ENCODE results near the gene ERFE. TPM values are rescaled to one million over a fixed set of nuclear protein-coding genes. Genes with fewer than 3 reads are reported as not detected.

Gene ERFE
- total RNA-seq, 4 donors from 2014 or later = 0.40 to 0.57 (median 0.53) TPM; not detected in 1

DNA sequence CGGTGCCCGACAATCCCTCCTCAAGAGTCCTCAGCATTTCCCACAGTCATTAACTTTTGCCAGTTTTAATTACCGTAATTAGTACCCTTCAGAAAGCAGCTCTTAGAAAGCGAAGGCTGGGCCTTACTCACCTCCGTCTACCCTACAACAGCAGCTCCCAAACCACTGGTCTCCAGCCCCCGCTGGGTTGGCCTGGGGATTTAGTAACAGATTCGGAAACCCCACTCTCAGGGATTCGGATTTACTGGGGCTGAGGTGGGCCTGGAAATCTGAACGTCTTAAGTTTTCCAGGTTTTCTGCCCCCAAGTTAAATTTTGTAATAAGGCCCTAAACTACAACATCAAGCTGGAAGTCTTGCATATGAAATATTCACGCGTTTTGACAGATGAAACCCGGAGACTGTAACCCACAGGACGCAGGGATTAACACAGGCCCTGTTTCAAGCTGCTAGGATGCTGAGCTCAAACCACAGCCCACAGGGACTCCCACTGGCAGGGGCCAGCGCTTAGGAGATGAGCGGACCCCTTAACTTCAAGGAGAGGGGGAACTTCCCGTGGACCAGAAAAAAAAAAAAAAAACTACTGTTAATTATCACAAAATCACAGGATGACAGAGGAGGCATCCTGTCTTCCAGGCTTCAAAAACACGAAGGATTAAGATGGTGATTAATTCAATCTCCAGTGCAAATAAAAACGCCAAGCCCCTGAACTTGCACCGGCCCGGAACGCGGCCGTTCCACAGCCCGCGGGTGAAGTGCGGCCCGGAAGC is 43.7 kb downstream of the ERFE start:
- no peaks in the 10 kb centered on the region for H3K36me3 ChIP-seq
- H3K4me3 ChIP-seq = peak overlapping the region; percentile 68 to 99 (median 83)
- no peaks in the 10 kb centered on the region for H3K9me3 ChIP-seq
- no peak for TF ChIP-seq CTCF (IDR thresholded peaks at IDR 0.05)
- TF ChIP-seq POLR2A (IDR thresholded peaks at IDR 0.05) = no peak
- H3K27me3 ChIP-seq = no peaks in the 10 kb centered on the region
- peak overlapping the region; percentile 88 to 98 (median 94) for H3K27ac ChIP-seq
- DNase-seq = peak in 1 of 3 donors; percentile 22
- H3K4me1 ChIP-seq = peaks cover 0 to 26% (median 5%) of the 10 kb centered on the region in 4 donors

DNA sequence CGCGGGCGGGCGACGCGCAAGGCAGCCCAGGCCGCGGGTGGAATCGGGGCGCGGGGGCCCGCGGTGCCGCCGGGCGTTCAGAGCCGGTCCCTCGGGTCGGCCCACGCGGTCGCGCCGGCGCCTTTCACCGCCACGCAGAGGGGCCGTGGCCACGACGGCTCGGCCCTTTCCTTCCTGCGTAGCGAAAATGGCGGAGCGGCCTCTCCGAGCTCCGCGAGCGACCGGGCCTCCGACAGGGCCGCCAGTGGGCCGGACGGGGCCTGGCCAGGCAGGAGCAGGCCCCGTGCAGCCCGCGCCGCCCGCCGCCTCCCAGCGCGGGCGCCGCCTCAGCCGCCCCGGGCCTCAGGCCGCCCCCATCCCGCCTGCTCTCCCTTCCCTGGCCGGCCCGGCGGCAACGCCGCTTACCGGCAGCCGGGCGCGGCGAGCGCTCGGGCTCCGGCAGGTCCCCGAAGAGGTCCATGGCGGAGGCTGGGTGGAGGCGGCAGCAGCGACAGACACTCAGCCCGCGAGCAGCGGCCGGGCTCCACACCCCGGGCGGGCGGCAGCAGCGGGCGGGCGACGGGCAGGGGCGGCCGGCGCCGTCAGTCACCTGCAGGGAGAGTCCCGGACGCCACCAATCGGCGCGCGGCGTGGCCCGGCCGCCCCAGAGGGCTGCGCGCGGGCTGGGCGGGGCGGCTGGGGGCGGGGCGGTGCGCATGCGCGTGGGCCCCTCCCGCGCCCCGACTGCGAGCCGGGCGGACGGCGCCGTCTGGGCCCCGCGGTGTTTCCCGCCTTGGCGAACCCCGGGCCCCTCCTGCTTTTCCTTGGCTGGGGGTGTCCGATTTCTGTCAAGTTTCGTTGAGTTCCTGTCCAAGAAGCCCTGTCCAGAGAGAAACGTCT is 44.6 kb downstream of the ERFE start, which contains the start of gene ILKAP:
TSS of gene ILKAP (minus strand) at position 602 of the 879 bp plus-strand sequence. CDS start at position 460, 142 bp downstream.
- no peaks in the 10 kb centered on the region for H3K9me3 ChIP-seq
- H3K27me3 ChIP-seq = no peaks in the 10 kb centered on the region
- TF ChIP-seq CTCF (IDR thresholded peaks at IDR 0.05) (no peak), POLR2A (IDR thresholded peaks at IDR 0.05) (peak; percentile 50 to 86)
- H3K36me3 ChIP-seq = no peaks in the 10 kb centered on the region
- peak; percentile 85 to 95 (median 93) for DNase-seq
- H3K4me1 ChIP-seq = peaks cover 0 to 26% (median 5%) of the 10 kb centered on the region in 4 donors
- peak within 1 kb of the TSS; percentile 88 to 98 (median 94) for H3K27ac ChIP-seq
- peak within 1 kb of the TSS; percentile 68 to 99 (median 83) for H3K4me3 ChIP-seq

DNA sequence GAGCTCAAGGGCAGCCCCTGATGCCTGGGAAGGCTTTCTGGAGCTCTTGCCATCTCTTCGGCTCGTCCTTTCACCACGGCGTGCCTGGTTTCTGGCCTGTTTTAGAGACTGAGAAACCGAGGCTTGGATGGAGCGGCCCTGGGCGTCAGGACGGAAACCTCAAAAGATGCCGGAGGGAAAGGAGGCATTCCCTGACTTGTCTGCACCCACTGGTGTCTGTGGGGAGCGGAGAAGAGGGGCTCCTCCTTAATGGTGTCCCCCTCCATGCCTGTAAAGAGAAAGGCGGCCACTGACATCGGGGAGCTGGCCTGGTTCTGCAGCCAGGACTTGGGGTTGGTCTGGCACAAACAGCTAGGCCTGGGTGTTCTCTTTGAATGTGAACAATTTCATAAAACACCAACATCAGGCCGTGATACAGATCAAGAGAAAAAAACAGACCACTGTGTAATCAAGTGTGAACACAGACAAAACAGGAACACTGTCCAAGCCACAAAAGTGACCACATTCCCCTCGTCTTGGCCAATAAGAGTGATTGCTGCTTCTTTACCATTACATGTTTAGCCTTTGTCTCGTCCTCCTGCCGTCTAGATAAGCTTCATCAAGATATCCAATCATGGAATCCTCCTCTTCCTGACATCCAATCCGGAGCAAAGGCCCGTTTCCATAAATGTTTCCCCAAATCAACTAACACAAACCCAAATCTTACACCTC is 45.4 kb downstream of the ERFE start:
- Histone ChIP-seq H3K4me1 (peaks cover 0 to 26% (median 5%) of the 10 kb centered on the region in 4 donors), H3K27ac (peak overlapping the region; percentile 88 to 98 (median 94)), H3K4me3 (peak overlapping the region; percentile 68 to 99 (median 83)), H3K9me3 (no peaks in the 10 kb centered on the region), H3K27me3 (no peaks in the 10 kb centered on the region), H3K36me3 (no peaks in the 10 kb centered on the region)
- peak in 2 of 3 donors; percentile 60 to 63 for DNase-seq
- no peak for TF ChIP-seq POLR2A (IDR thresholded peaks at IDR 0.05)
- TF ChIP-seq CTCF (IDR thresholded peaks at IDR 0.05) = no peak

DNA sequence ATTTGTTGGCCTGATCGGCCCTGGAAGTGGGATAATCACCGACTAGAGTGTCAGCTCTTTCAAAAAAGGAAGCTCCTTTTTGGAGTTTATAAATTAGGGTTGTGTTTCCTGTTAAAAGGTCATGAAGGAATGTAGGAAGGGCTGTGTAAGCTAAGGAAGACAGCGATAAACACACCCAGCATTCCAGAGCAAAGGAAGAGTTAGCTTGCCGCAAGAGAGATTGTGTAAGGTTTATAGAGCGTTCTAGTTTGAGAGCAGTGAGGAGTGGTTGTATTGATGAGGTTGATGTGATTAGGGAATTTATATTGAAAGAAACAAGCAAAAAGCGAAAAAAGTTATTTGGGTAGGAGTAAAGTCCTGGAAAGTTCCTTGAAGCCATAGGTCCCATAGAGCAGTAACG is 48.2 kb downstream of the ERFE start:
- DNase-seq = no peak
- Histone ChIP-seq H3K4me3 (no peak overlapping the region), H3K36me3 (no peaks in the 10 kb centered on the region), H3K9me3 (no peaks in the 10 kb centered on the region), H3K4me1 (peaks cover 0 to 9% (median under 1%) of the 10 kb centered on the region in 4 donors), H3K27ac (no peak overlapping the region), H3K27me3 (no peaks in the 10 kb centered on the region)
- TF ChIP-seq CTCF (IDR thresholded peaks at IDR 0.05) = no peak
- TF ChIP-seq POLR2A (IDR thresholded peaks at IDR 0.05) = no peak

GRCh38 chr2:238216651-238217184 is 57.9 kb downstream of the ERFE start:
- TF ChIP-seq CTCF (IDR thresholded peaks at IDR 0.05) (no peak), POLR2A (IDR thresholded peaks at IDR 0.05) (no peak)
- no peak for DNase-seq
- H3K27ac ChIP-seq = no peak overlapping the region

More at GRCh38 chr2:238216651-238217184, 57.9 kb downstream of the ERFE start:
- no peaks in the 10 kb centered on the region for H3K4me1 ChIP-seq
- no peaks in the 10 kb centered on the region for H3K27me3 ChIP-seq
- no peak overlapping the region for H3K4me3 ChIP-seq
- H3K9me3 ChIP-seq = no peaks in the 10 kb centered on the region
- no peaks in the 10 kb centered on the region for H3K36me3 ChIP-seq
